ENCODE data around the gene SLC5A6.

GRCh38 chr2:27152102-27152795 lies 59.8 kb downstream of the SLC5A6 start:
- TF ChIP-seq CTCF (IDR thresholded peaks at IDR 0.05) (peak; percentile 6; the same call in 1 of the 2 replicates), ZFX (IDR thresholded peaks at IDR 0.05; ENCODE audit: borderline replicate concordance) (no peak)
